ENCODE results near the gene ADCYAP1R1.

Gene ADCYAP1R1

GRCh38 chr7:31017032-31017675 is 35.0 kb upstream of the ADCYAP1R1 start:
- Histone ChIP-seq H2AFZ (ENCODE audit: low read depth, low read length) (no peak overlapping the region), H3K36me3 (ENCODE audit: insufficient read depth, low read length) (no peaks in the 10 kb centered on the region), H3K9me3 (ENCODE audit: insufficient read depth, low read length, severe bottlenecking) (no peaks in the 10 kb centered on the region), H3K27me3 (ENCODE audit: insufficient read depth, low read length, poor library complexity) (peaks cover 15% of the 10 kb centered on the region), H3K27ac (ENCODE audit: low read length) (no peak overlapping the region), H3K4me1 (ENCODE audit: insufficient read depth, low read length) (no peaks in the 10 kb centered on the region), H4K20me1 (ENCODE audit: insufficient read depth, low read length) (peaks cover 3% of the 10 kb centered on the region), H3K4me3 (ENCODE audit: low read depth in 1 of 2, low read length in 2 of 2) (no peak overlapping the region), H3K79me2 (ENCODE audit: insufficient read depth, low read length) (no peaks in the 10 kb centered on the region), H3K4me2 (ENCODE audit: insufficient read depth, low read length) (no peak overlapping the region), H3K9ac (ENCODE audit: low read depth, low read length) (no peak overlapping the region)
- no peak for ATAC-seq (ENCODE audit: insufficient read depth, low read depth)
- DNase-seq = no peak
- TF ChIP-seq, protein P1, sequence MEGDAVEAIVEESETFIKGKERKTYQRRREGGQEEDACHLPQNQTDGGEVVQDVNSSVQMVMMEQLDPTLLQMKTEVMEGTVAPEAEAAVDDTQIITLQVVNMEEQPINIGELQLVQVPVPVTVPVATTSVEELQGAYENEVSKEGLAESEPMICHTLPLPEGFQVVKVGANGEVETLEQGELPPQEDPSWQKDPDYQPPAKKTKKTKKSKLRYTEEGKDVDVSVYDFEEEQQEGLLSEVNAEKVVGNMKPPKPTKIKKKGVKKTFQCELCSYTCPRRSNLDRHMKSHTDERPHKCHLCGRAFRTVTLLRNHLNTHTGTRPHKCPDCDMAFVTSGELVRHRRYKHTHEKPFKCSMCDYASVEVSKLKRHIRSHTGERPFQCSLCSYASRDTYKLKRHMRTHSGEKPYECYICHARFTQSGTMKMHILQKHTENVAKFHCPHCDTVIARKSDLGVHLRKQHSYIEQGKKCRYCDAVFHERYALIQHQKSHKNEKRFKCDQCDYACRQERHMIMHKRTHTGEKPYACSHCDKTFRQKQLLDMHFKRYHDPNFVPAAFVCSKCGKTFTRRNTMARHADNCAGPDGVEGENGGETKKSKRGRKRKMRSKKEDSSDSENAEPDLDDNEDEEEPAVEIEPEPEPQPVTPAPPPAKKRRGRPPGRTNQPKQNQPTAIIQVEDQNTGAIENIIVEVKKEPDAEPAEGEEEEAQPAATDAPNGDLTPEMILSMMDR (IDR thresholded peaks at IDR 0.05; ENCODE audit: borderline replicate concordance, extremely low read depth, low read length, poor library complexity, severe bottlenecking) = no peak
- no peak for TF ChIP-seq EZH2 (IDR thresholded peaks at IDR 0.05; ENCODE audit: borderline replicate concordance, low read depth, low read length, severe bottlenecking)

GRCh38 chr7:31017721-31018120 is 34.4 kb upstream of the ADCYAP1R1 start:
- H3K27ac ChIP-seq (ENCODE audit: low read length) = no peak overlapping the region
- no peaks in the 10 kb centered on the region for H3K4me1 ChIP-seq (ENCODE audit: insufficient read depth, low read length)
- peaks cover 3% of the 10 kb centered on the region for H4K20me1 ChIP-seq (ENCODE audit: insufficient read depth, low read length)
- H3K79me2 ChIP-seq (ENCODE audit: insufficient read depth, low read length) = no peaks in the 10 kb centered on the region
- no peak overlapping the region for H2AFZ ChIP-seq (ENCODE audit: low read depth, low read length)
- no peaks in the 10 kb centered on the region for H3K9me3 ChIP-seq (ENCODE audit: insufficient read depth, low read length, severe bottlenecking)
- peaks cover 15% of the 10 kb centered on the region for H3K27me3 ChIP-seq (ENCODE audit: insufficient read depth, low read length, poor library complexity)
- no peak overlapping the region for H3K4me2 ChIP-seq (ENCODE audit: insufficient read depth, low read length)
- no peak overlapping the region for H3K9ac ChIP-seq (ENCODE audit: low read depth, low read length)
- no peak for ATAC-seq (ENCODE audit: insufficient read depth, low read depth)
- TF ChIP-seq, protein P1 (IDR thresholded peaks at IDR 0.05; ENCODE audit: borderline replicate concordance, extremely low read depth, low read length, poor library complexity, severe bottlenecking) = no peak
- TF ChIP-seq EZH2 (IDR thresholded peaks at IDR 0.05; ENCODE audit: borderline replicate concordance, low read depth, low read length, severe bottlenecking) = no peak
- H3K36me3 ChIP-seq (ENCODE audit: insufficient read depth, low read length) = no peaks in the 10 kb centered on the region
- no peak overlapping the region for H3K4me3 ChIP-seq (ENCODE audit: low read depth in 1 of 2, low read length in 2 of 2)
- no peak for DNase-seq

DNA sequence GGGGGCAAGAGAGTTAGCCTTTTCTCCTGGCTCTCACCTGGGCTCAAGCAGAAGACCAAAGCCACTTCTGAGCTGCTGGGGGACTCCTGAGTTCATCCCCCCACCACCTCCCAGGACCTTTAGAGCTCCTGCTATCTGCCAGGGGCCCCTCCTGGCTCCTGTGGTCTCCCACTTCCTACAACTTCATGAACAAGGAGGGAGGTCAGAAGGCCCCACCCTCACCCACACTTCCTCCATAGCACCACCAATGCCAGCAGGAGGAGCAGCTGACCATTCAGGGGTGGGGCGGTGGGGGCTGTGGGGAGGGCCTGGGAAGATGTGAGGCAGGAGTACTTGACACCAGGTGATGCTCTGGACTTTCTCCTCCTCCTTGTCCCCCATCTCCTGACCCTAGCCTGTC is 32.6 kb upstream of the ADCYAP1R1 start:
- Histone ChIP-seq H3K9me3 (ENCODE audit: insufficient read depth, low read length, severe bottlenecking) (no peaks in the 10 kb centered on the region), H3K27me3 (ENCODE audit: insufficient read depth, low read length, poor library complexity) (peaks cover 15% of the 10 kb centered on the region), H4K20me1 (ENCODE audit: insufficient read depth, low read length) (peaks cover 3% of the 10 kb centered on the region), H3K36me3 (ENCODE audit: insufficient read depth, low read length) (no peaks in the 10 kb centered on the region), H3K4me3 (ENCODE audit: low read depth in 1 of 2, low read length in 2 of 2) (no peak overlapping the region), H3K4me1 (ENCODE audit: insufficient read depth, low read length) (peaks cover 7% of the 10 kb centered on the region; the same call in 1 of the 2 replicates), H3K27ac (ENCODE audit: low read length) (no peak overlapping the region), H3K9ac (ENCODE audit: low read depth, low read length) (no peak overlapping the region), H2AFZ (ENCODE audit: low read depth, low read length) (no peak overlapping the region), H3K79me2 (ENCODE audit: insufficient read depth, low read length) (no peaks in the 10 kb centered on the region), H3K4me2 (ENCODE audit: insufficient read depth, low read length) (no peak overlapping the region)
- TF ChIP-seq, protein P1 (IDR thresholded peaks at IDR 0.05; ENCODE audit: borderline replicate concordance, extremely low read depth, low read length, poor library complexity, severe bottlenecking) = no peak
- no peak for TF ChIP-seq EZH2 (IDR thresholded peaks at IDR 0.05; ENCODE audit: borderline replicate concordance, low read depth, low read length, severe bottlenecking)
- no peak for DNase-seq
- no peak for ATAC-seq (ENCODE audit: insufficient read depth, low read depth)
